ENCODE measurements around the gene GDI1. TPM values are rescaled to one million over a fixed set of nuclear protein-coding genes. Genes with fewer than 3 reads are reported as not detected.

Gene GDI1
- total and polyA plus RNA-seq, 2 of the 8 experiments (the other 6 are each of a cell fraction or from before 2014, with no cell fraction given) = 83.1 to 136 TPM

DNA sequence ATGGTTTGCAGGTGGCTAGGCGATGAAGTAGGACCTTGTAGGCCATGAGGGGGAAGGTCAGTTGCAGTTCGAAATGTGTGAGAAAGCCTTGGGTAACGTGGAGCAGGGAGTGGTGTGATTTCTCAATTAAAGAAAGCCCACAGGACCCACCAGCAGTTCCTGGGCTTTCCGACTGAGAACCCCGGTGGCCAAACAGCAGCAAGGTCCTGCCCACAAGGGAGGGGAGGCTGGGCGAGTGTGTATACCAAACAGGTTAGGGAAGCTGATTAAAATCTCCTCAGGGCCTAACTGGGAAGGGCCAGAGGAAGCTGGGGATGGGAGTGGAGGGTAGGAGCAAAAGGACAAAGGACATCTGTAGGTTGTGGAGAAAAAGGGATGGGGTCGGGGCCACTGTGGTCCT is 6.0 kb upstream of the GDI1 start (continued):
- no peak for TF ChIP-seq HDAC2 (IDR thresholded peaks at IDR 0.05; ENCODE audit: borderline replicate concordance in 1 of 2, low read depth in 2 of 2, low read length in 2 of 2)

Data from H1 (cell line).